GM12892 (cell line): Measurements from ENCODE around the gene NSUN7. TPM values are rescaled to one million over a fixed set of nuclear protein-coding genes. Genes with fewer than 3 reads are reported as not detected.
"Not testable (repeated sequence)": the region's sequence is repeated elsewhere in the genome, so short reads cannot be mapped to it uniquely, and the experiment has no call there.

Source experiments
- DNase-seq: peaks from one replicate; pipeline ENCODE4 v3.0.0; 2011; ENCODE audit not compliant: insufficient read length
- FAIRE-seq: peaks from 2 replicates; lab custom pipeline; 2011; peaks lifted over from hg19 to GRCh38; lab: Jason Lieb, UNC
- POLR2A ChIP-seq: IDR thresholded peaks from 2 replicates; pipeline ENCODE4 v1.6.1; 2011; ENCODE audit warnings: low read depth, low read length, control low read depth
- POLR2AphosphoS5 ChIP-seq: IDR thresholded peaks from 2 replicates; pipeline ENCODE4 v1.6.1; 2011; ENCODE audit warnings: low read depth, low read length, control low read depth
- TAF1 ChIP-seq: IDR thresholded peaks from 2 replicates; pipeline ENCODE4 v1.6.1; 2011; ENCODE audit warnings: low read depth, mild to moderate bottlenecking, control low read depth, low read length, borderline replicate concordance
- polyA plus RNA-seq: library from polyadenylated mRNA; unstranded; fragments of >200 nt; gene quantifications from one replicate; pipeline ENCODE4 v1.2.1, GENCODE V29; 2012; ENCODE audit warnings: missing spikeins, inconsistent platforms; ENCODE audit not compliant: missing spikeins

The NSUN7 gene
- not detected for polyA plus RNA-seq

DNA sequence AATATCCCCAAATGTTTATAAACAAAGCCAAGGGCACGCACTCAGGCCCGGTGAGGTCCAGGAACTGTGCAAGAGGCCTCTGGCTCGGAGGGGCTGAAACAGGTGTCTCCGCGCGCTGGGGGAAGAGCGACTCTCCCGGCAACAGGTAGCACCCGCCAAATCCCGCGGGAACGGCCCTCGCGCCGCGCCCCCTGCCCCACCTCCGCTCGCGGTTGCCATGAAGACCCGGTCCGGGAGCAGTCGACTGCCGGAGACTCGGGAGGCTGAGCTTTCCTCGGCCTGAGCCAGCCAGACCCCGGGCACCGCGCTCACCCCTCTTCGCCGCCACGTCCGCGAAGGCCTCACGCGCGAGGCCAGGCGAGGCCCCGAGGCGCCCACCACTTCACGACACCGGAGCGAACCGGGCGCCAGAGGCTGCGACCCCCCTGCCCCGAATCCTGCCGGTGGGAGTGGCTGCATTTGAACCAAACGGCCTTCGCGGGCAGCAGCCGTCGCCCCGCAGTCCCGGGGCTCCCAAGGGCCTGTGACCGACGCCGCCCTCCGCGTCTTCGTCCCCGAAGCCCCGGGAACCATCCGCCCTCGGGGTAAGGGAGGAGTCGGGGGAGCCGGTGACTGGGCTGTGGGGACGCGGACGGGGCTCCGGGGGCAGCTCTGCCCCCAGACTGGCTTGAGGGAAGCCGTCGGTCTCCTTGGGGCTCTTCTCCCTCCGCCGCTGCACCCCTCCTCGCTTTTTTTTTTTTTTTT is at the start of gene NSUN7:
TSS of gene NSUN7 (plus strand) at position 239 of the 744 bp plus-strand sequence. CDS start 739 bp downstream, outside the sequence.
- TF ChIP-seq TAF1 (no peak), POLR2AphosphoS5 (no peak), POLR2A (no peak)
- FAIRE-seq (no peak), DNase-seq (peak; percentile 27)

- DNase-seq (no peak), FAIRE-seq (peak; percentile 48)
- no peak for TF ChIP-seq POLR2AphosphoS5
- TF ChIP-seq TAF1, result no peak
- TF ChIP-seq POLR2A, result no peak
Observed at GRCh38 chr4:40702137-40702799, 47.5 kb upstream of the NSUN7 start.

DNA sequence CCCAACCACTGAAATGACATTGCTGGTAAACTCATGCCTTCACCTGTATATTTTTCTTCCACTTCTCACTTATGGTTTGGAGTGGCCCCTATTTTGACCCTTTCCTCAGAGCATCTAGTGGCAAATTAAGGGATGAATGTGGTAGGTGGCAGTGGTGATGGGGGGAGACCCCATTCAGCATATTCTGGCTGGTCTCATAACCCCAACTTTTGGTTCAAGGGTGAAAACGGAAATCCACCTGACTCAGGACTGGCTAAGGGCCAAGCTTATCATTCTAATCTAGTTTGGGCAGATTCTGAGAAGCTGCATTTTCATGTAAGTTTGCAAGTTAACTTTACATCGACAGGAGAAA is 47.0 kb upstream of the NSUN7 start:
- peak; percentile 14 for FAIRE-seq
- DNase-seq, result no peak
- no peak for TF ChIP-seq POLR2A

DNA sequence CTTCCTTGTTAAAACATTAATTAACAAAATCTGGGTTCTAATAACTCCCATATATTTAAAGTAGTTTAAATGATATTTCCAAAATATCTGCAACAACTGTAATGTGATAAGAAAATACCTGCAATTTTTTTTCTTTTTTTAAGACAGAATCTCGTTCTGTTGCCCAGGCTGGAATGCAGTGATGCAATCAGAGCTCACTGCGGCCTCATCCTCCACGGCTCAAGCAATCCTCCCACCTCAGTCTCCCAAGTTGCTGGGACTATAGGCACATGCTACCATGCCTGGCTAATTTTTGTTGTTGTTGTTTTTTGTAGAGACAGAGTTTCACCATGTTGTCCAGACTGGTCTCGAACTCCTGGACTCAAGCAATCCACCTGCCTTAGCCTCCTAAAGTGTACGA is 45.7 kb upstream of the NSUN7 start:
- FAIRE-seq (no peak), DNase-seq (no peak)
- no peak for TF ChIP-seq TAF1
- TF ChIP-seq POLR2AphosphoS5, result no peak
- TF ChIP-seq POLR2A, result no peak

- FAIRE-seq (no peak), DNase-seq (no peak)
- TF ChIP-seq TAF1, result no peak
- no peak for TF ChIP-seq POLR2AphosphoS5
- TF ChIP-seq POLR2A, result no peak
Observed at GRCh38 chr4:40710484-40711254, 39.1 kb upstream of the NSUN7 start.

DNA sequence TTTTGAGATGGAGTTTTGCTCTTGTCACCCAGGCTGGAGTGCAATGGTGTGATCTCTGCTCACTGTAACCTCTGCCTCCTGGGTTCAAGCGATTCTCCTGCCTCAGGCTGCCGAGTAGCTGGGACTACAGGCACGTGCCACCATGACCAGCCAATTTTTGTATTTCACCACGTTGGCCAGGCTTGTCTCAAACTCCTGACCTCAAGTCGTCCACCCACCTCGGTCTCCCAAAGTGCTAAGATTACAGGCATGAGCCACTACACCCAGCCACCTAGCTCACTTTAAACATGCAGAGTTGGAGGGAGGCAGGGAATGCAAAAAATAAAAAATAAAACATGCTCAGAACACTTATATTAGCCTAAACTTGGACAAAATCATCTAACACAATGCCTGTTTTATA is 36.8 kb upstream of the NSUN7 start:
- not testable (repeated sequence) for DNase-seq, FAIRE-seq

- DNase-seq (no peak), FAIRE-seq (no peak)
- TF ChIP-seq POLR2AphosphoS5 (no peak), TAF1 (no peak), POLR2A (no peak)
Observed at GRCh38 chr4:40713798-40714197, 36.0 kb upstream of the NSUN7 start.

- TF ChIP-seq POLR2A (no peak), TAF1 (no peak), POLR2AphosphoS5 (no peak)
- FAIRE-seq, result peak; percentile 40
Observed at GRCh38 chr4:40718586-40718985, 31.2 kb upstream of the NSUN7 start.

GRCh38 chr4:40719008-40719623 is 30.6 kb upstream of the NSUN7 start:
- TF ChIP-seq POLR2AphosphoS5 (no peak), TAF1 (no peak), POLR2A (no peak)
- peak; percentile 93 for FAIRE-seq
- peak; percentile 34 for DNase-seq

More at GRCh38 chr4:40718586-40718985, 31.2 kb upstream of the NSUN7 start:
- no peak for DNase-seq

DNA sequence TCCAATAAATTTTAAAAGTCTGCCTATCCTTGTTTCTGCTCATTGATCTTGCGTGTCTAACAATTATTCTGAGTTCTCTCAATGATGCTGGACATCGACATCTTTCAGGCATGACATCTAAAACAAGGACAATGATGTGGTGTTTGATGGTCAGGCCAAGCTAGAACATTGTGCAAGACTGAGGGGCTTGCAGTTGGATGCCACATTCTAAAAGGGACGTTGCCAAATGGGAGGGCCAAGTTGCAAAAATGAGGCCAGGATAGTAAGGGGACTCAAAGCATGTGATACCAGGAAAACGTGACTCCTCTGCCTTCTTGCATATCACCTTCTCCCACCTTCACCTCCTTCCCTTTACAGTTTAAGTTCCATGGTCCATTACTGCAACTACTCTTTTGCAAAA is 29.4 kb upstream of the NSUN7 start:
- TF ChIP-seq POLR2AphosphoS5 (no peak), POLR2A (no peak), TAF1 (no peak)
- DNase-seq (no peak), FAIRE-seq (no peak)

DNA sequence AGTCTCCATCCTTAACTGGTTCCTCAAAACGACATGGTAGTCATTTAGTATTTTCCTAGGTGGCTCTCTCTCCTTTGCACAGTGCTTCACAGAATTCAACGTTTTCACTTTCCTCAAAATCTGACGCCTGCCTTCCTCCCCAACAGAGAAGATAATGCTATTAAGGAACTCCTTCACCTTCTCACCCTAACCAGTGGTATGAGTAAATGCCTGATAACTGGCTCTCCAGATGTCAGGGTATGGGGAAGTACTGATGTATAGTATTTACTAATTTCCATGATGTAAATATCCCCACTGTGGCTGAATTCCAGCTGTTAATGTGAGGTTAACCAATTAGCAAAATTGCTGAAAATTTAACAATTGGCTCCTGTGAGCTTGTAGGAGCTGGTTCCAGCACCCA is 28.8 kb upstream of the NSUN7 start:
- FAIRE-seq (no peak), DNase-seq (no peak)

More for the DNA sequence above, 28.8 kb upstream of the NSUN7 start:
- no peak for TF ChIP-seq POLR2AphosphoS5
- no peak for TF ChIP-seq POLR2A
- TF ChIP-seq TAF1, result no peak
